ENCODE data around the gene RAG2.

- TF ChIP-seq CTCF (IDR thresholded peaks at IDR 0.05; ENCODE audit: borderline replicate concordance, extremely low read depth, low read length, poor library complexity, severe bottlenecking) = no peak
- TF ChIP-seq EZH2 (IDR thresholded peaks at IDR 0.05; ENCODE audit: borderline replicate concordance, low read depth, low read length, severe bottlenecking) = no peak
Measured at GRCh38 chr11:36600180-36600579, 2.1 kb upstream of the RAG2 start.
